ENCODE data around the gene RBFOX2. TPM values are rescaled to one million over a fixed set of nuclear protein-coding genes. Genes with fewer than 3 reads are reported as not detected.

Gene RBFOX2
- total RNA-seq, 1 donor from 2014 or later, result 107 TPM

DNA sequence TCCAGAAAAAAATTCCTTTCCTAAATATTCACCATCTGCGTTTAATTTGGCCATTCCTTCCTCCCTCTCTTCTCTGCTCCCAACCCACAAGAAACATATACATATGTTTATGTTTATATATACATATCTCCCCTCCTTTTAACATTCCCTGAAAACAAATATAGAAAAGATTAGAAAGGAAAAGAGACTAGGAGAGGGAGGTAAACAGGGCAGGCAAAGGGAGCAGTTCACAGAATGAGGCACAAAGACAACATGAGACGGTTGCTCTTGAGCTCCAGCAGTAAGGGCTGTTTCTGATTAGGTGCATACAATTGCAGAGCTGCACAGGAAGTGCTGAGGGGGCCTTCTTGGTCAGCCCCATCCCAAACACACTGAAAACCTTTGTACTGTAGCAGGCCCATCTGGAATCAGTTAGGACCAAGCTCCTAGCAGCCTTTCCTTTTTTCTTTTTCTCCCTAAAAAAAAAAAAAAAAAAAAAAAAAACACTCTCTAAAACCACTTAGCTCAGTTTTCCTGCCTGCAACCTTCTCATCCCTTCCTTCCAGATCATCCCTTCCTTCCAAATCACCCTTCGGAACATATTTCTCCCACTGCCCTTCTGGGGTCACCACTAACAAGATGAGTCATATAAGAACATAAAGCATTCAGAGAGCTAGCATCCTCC is 57.0 kb downstream of the RBFOX2 start:
- peak; percentile 35 for DNase-seq

GRCh38 chr22:35970616-35971455 is 57.8 kb downstream of the RBFOX2 start:
- DNase-seq, result no peak

- no peak for DNase-seq
Observed at GRCh38 chr22:35967046-35967397, 61.6 kb downstream of the RBFOX2 start.

DNA sequence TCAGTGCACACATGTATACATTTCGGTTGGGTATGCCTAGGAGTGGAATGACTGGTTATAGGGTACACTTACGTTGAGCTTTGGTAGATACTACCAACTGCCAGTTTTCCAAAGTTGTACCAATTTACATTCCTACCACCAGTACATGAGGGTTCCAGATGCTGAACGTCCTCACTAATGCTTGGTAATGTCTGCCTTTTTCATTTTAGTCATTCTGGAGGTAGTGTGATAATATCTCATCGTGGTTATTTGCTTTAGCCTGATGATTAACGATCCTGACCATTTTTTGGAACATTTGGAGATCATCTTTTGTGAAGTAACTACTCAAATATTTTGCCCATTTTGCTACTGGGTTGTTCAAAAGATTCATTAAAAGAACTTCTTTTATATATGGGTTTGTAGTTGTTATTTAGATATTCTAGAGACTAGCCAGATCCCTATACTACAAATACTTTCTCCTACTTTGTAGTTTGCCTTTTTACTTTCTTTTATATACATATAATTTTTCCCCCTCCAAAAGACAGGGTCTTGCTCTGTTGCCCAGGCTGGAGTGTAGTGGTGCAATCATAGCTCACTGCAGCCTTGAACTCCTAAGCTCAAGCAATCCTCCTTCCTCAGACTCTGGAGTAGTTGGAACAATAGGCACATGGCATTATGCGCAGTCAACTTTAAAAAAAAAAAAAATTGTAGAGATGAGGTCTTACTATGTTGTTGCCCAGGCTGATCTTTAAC is 62.1 kb downstream of the RBFOX2 start:
- DNase-seq, result no peak

- no peak for DNase-seq
Observed at GRCh38 chr22:35963237-35963810, 65.3 kb downstream of the RBFOX2 start.

DNA sequence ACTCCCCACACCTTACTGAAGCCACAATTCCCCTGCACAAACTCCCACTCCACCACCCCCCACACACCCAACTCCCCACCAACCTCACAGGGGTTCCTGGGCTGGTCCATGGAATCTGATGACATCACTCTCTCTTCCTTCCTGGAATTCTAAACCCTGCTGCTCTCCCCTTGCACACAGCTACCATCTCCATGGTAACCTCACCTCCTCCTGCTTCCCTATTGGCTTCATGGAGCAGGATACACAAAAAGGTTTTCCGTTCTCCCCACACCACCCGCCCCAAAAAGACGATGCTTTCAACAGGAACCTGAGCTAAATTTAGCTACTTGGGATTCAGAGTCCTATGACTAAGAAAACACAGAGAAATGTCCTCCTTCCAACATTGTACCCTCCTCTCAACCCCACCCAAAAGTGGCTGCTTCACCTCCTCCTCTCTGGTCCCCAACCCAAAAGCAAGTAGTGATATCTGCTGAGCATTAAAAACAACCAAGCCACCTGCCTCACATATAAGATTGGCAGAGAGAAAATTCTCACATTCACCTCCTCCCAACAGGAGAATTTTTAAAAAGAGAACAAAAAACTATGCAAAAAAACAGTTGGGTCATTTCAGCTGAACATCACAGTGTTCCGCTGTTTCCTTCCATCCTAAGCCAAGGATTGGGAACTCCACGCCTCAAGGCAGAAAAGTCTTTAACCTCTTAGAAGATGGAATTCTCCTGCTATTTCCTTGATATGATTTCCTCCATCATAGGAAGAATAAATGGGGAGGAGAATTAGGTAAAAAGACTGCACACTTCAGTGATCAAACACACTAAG is 66.9 kb downstream of the RBFOX2 start:
- peak; percentile 97 for DNase-seq

GRCh38 chr22:35960854-35961253 is 67.8 kb downstream of the RBFOX2 start:
- DNase-seq, result peak; percentile 32

GRCh38 chr22:35959121-35959800 is 69.4 kb downstream of the RBFOX2 start:
- DNase-seq, result no peak

DNA sequence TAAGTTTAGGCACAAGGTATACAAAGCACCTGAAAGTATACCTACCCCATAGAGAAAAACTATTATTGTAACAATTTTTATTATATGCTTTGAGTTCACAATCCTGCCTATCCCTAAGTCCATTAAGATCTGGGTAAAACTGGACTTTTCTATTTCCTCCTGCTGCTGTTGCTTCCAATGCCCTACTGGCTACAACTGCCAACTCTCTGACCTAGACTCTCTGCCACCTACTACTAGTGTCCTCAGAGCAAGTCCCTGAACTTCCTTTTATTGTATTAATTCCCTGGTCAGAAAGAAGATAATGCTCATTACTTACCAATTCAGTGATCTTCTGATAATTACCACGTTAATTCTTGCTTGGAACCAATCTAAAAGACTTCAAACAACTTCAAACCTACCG is 70.3 kb downstream of the RBFOX2 start:
- no peak for DNase-seq

- no peak for DNase-seq
Observed at GRCh38 chr22:35957589-35957988, 71.0 kb downstream of the RBFOX2 start.

GRCh38 chr22:35956850-35957249 is 71.8 kb downstream of the RBFOX2 start:
- DNase-seq, result no peak

GRCh38 chr22:35955546-35955945 is 73.1 kb downstream of the RBFOX2 start:
- DNase-seq, result no peak

- DNase-seq, result no peak
Observed at GRCh38 chr22:35952576-35952975, 76.0 kb downstream of the RBFOX2 start.

GRCh38 chr22:35950262-35950661 is 78.4 kb downstream of the RBFOX2 start:
- no peak for DNase-seq

- DNase-seq, result no peak
Observed at GRCh38 chr22:35949243-35949642, 79.4 kb downstream of the RBFOX2 start.

DNA sequence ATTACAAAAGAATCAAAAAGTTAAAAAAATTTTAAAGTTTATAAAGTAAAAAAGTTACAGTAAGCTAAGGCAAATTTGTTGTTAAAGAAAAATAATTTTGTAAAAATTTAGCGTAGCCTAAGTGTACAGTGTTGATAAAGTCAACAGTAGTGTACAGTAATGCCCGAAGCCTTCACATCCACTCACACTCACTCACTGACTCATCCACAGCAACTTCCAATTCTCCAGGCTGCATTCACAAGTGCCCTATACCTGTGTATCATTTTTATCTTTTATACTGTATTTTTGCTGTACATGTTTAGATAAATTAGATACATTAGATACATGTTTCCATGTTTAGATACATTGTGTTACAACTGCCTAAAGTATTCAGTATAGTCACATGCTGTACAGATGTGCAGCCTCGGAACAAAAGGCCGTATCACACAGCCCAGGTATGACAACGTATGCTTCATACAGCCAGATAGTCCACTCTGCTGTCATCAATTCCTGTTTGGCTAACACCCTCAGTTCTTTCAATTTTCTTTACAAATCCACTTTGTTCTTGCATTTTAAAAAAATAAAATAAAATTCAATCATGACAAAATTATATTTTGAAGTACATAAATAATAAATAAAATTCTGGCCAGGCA is 80.7 kb downstream of the RBFOX2 start:
- no peak for DNase-seq

DNA sequence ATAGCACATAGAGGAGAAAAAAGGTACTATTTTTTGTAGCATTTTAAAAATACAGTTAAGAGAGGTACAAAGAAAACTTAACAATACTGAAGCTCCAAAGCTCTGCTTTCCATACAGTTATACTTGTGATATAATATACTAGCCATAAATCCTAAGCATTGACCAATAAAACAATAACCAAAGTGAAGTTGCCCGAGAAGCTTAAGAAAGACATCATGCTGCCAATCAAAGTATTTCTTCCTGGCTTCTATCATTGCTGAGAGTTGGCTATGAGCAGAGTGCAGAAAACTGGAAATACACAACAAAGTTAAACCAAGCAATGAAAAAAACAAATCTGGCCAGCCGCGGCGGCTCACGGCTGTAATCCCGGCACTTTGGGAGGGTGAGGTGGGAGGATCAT is 84.2 kb downstream of the RBFOX2 start:
- no peak for DNase-seq

DNA sequence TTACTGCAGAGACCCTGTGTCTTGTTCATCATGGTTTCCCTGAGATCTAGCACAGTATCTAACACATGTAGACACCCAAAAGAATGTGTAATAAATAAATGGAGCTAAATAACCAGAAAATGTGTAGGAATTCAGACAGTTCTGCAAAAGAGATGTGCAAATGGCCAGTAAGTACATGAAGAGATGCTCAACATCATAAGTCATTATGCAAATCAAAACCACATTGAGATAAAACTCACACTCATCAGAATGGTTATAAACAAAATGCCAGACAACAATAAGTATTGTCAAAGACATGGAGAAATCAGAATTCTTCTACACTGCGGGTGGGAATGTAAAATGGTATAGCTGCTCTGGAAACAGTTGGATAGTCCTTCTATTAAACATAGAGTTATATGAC is 88.5 kb downstream of the RBFOX2 start:
- DNase-seq, result no peak

GRCh38 chr22:35938226-35938625 is 90.4 kb downstream of the RBFOX2 start:
- no peak for DNase-seq

DNA sequence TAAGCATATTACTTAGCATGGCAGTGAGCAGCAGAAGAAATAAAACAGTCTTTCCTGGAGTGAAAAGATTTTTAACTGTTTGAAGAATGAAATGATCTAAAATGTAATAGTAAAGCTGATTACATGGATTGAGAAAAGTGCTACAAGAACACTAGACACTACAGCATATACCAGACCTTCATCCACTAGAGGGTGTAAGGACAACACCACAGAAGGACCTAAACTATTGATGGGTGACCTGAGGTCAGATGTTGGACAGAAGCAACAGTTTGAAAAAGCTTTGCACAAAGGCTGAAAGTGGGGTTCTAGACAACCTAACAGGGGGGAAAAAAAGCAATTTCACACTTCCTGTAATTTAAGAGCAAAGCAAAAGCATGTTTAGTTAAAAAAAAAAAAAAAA is 97.7 kb downstream of the RBFOX2 start:
- DNase-seq, result peak; percentile 89

DNA sequence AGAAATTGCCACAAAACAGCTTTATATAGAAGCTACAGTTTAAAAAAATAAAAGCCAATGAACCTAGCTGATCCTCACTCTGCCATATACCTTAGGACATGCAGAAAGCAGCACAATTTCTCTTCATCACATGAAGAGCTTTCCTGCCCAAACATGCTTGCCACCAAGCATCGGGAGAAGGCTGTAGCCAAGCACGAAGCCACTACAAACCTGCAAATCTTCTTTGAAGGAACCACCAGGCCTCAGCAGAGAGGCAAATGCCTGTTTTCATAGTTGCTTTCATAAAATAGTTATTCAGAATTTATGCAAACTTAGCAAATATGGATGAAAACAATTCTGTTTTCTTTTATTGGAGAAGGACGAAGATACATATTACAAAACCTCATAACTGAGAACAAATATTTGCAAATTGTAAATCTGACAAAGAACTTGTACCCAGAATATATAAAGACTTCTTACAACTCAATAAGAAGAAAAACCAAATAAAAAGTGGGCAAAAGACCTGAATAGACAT is 100.3 kb downstream of the RBFOX2 start:
- DNase-seq, result no peak

Data from dermis blood vessel endothelial cell (primary cell).